Astrocyte (in vitro differentiated cells and primary cell): ENCODE results near the gene NTM. TPM values are rescaled to one million over a fixed set of nuclear protein-coding genes. Genes with fewer than 3 reads are reported as not detected.

Source experiments
- DNase-seq: peaks from one replicate; pipeline ENCODE4 v3.0.0-alpha.2; 2010; ENCODE audit warnings: low read depth
- FAIRE-seq: peaks from 2 replicates; lab custom pipeline; 2011; peaks lifted over from hg19 to GRCh38; lab: Jason Lieb, UNC
- H2AFZ ChIP-seq: 2 replicates; pipeline ENCODE4 v1.6.0; 2012; ENCODE audit warnings: low read depth, low read length, inconsistent platforms
- H3K27ac ChIP-seq: 2 replicates; pipeline ENCODE4 v1.5.1; 2011; ENCODE audit warnings: low read depth, low read length, inconsistent platforms
- H3K27me3 ChIP-seq: 2 replicates; pipeline ENCODE4 v1.6.0; 2011; ENCODE audit warnings: low read length, inconsistent platforms; ENCODE audit not compliant: insufficient read depth
- H3K36me3 ChIP-seq: 2 replicates; pipeline ENCODE4 v1.5.1; 2011; ENCODE audit warnings: low read length, inconsistent platforms; ENCODE audit not compliant: insufficient read depth
- H3K4me1 ChIP-seq: 2 replicates; pipeline ENCODE4 v1.5.1; 2011; ENCODE audit warnings: low read length, inconsistent platforms; ENCODE audit not compliant: insufficient read depth
- H3K4me2 ChIP-seq: 2 replicates; pipeline ENCODE4 v1.6.0; 2012; ENCODE audit warnings: low read length, inconsistent platforms
- H3K4me3 ChIP-seq: 2 replicates; pipeline ENCODE4 v1.5.1; 2011; ENCODE audit warnings: low read depth, mild to moderate bottlenecking, low read length, inconsistent platforms; ENCODE audit not compliant: insufficient read depth
- H3K79me2 ChIP-seq: 2 replicates; pipeline ENCODE4 v1.6.0; 2012; ENCODE audit warnings: mild to moderate bottlenecking, low read length, inconsistent platforms; ENCODE audit not compliant: insufficient read depth
- H3K9ac ChIP-seq: 2 replicates; pipeline ENCODE4 v1.6.0; 2012; ENCODE audit warnings: mild to moderate bottlenecking, low read length, inconsistent platforms
- H3K9me3 ChIP-seq: 2 replicates; pipeline ENCODE4 v1.5.1; 2012; ENCODE audit warnings: low read depth, mild to moderate bottlenecking, low read length, inconsistent platforms; ENCODE audit not compliant: insufficient read depth
- H4K20me1 ChIP-seq: 2 replicates; pipeline ENCODE4 v1.6.0; 2012; ENCODE audit warnings: low read length, inconsistent platforms; ENCODE audit not compliant: insufficient read depth
- H3K27ac Mint-ChIP-seq: one replicate; pipeline ENCODE4 v1.8.0; 2021; ENCODE audit warnings: mild to moderate bottlenecking, mixed read lengths; ENCODE audit not compliant: unreplicated experiment
- H3K27me3 Mint-ChIP-seq: one replicate; pipeline ENCODE4 v1.8.0; 2021; ENCODE audit warnings: low read depth, mixed read lengths; ENCODE audit not compliant: unreplicated experiment
- H3K36me3 Mint-ChIP-seq: one replicate; pipeline ENCODE4 v1.8.0; 2021; ENCODE audit warnings: low read depth, mixed read lengths; ENCODE audit not compliant: unreplicated experiment
- H3K4me1 Mint-ChIP-seq: one replicate; pipeline ENCODE4 v1.8.0; 2021; ENCODE audit warnings: low read depth, mixed read lengths; ENCODE audit not compliant: unreplicated experiment
- H3K4me3 Mint-ChIP-seq: one replicate; pipeline ENCODE4 v1.8.0; 2021; ENCODE audit warnings: mild to moderate bottlenecking, moderate library complexity, mixed read lengths; ENCODE audit not compliant: unreplicated experiment
- H3K9me3 Mint-ChIP-seq: one replicate; pipeline ENCODE4 v1.8.0; 2021; ENCODE audit warnings: mild to moderate bottlenecking, mixed read lengths; ENCODE audit not compliant: unreplicated experiment
- CTCF ChIP-seq: IDR thresholded peaks from 2 replicates; pipeline ENCODE4 v1.5.1; 2011; ENCODE audit warnings: low read depth, mild to moderate bottlenecking, inconsistent platforms, low read length, moderate library complexity; ENCODE audit not compliant: insufficient read depth
- EZH2 ChIP-seq: IDR thresholded peaks from 2 replicates; pipeline ENCODE4 v1.6.1; 2012; ENCODE audit warnings: mild to moderate bottlenecking, low read length, inconsistent platforms; ENCODE audit not compliant: insufficient read depth
- total RNA-seq: library from RNA; stranded (reverse); gene quantifications from 2 replicates; pipeline ENCODE4 v1.2.1, GENCODE V29; 2021

The NTM gene
- total RNA-seq, 1 donor from 2014 or later: 98.2 TPM

DNA sequence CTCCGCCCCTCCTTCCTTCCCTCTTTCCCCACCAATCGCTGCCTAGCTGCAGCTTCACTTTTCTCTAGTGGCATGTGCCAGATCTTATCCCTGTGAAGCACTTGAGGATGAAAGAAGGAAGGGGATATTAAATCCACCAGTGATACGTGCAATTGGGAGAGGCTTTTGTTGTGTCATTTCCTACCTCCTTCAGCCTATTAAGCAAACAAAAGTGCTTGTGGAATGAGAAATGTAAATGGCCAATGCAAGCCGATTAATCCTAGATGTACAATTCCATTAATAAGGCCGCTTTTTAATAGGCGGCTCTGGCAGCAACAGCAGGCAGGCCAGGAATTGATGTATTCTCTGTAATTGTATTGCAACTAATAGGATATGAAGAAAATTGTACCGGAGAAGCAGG is 23.3 kb downstream of the NTM start:
- no peaks in the 10 kb centered on the region for H3K4me1 Mint-ChIP-seq
- H3K27me3 Mint-ChIP-seq: peaks cover 58% of the 10 kb centered on the region
- H3K4me1 ChIP-seq: no peaks in the 10 kb centered on the region
- no peaks in the 10 kb centered on the region for H3K9me3 ChIP-seq
- peaks cover 4% of the 10 kb centered on the region for H3K27me3 ChIP-seq
- no peak overlapping the region for H3K4me2 ChIP-seq
- H3K4me3 ChIP-seq: no peak overlapping the region
- TF ChIP-seq CTCF (no peak), EZH2 (no peak)
- no peak for FAIRE-seq
- H3K79me2 ChIP-seq: no peaks in the 10 kb centered on the region
- no peak overlapping the region for H3K4me3 Mint-ChIP-seq
- no peak for DNase-seq
- H4K20me1 ChIP-seq: no peaks in the 10 kb centered on the region
- H3K9me3 Mint-ChIP-seq: peaks cover 5% of the 10 kb centered on the region
- no peaks in the 10 kb centered on the region for H3K36me3 Mint-ChIP-seq
- H3K27ac ChIP-seq: no peak overlapping the region
- no peak overlapping the region for H3K9ac ChIP-seq
- no peak overlapping the region for H2AFZ ChIP-seq
- no peaks in the 10 kb centered on the region for H3K36me3 ChIP-seq
- no peak overlapping the region for H3K27ac Mint-ChIP-seq

DNA sequence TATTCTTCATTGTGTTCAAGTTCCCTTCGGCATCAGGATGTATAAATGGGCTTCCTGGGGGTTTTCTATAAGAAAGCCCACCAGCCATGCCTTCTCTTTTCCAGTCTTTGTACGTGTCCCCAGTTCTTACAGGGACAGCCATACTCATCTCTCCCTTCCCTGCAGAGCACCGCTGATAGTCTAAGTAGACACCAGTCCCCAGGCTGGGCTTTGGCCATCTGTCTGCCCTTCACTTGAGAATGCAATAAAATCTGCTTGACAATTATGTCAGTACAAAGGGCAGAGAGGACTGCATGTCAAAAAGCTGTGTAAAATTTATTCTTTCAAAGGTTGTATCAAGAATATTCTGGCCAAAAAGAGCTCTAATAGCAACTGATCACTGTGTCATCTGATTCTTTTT is 27.3 kb downstream of the NTM start:
- DNase-seq (no peak), FAIRE-seq (no peak)
- Histone ChIP-seq H3K9me3 (no peaks in the 10 kb centered on the region), H3K9ac (no peak overlapping the region), H3K36me3 (no peaks in the 10 kb centered on the region), H3K4me2 (no peak overlapping the region), H3K4me3 (no peak overlapping the region), H3K4me1 (no peaks in the 10 kb centered on the region), H3K27ac (no peak overlapping the region), H3K27me3 (peaks cover 17% of the 10 kb centered on the region), H2AFZ (no peak overlapping the region), H4K20me1 (no peaks in the 10 kb centered on the region), H3K79me2 (no peaks in the 10 kb centered on the region)
- no peaks in the 10 kb centered on the region for H3K36me3 Mint-ChIP-seq
- H3K4me1 Mint-ChIP-seq: no peaks in the 10 kb centered on the region
- H3K4me3 Mint-ChIP-seq: no peak overlapping the region
- no peak for TF ChIP-seq CTCF
- no peak for TF ChIP-seq EZH2
- peaks cover 5% of the 10 kb centered on the region for H3K9me3 Mint-ChIP-seq
- H3K27me3 Mint-ChIP-seq: peaks cover 62% of the 10 kb centered on the region
- no peak overlapping the region for H3K27ac Mint-ChIP-seq

GRCh38 chr11:131402040-131402439 is 31.6 kb downstream of the NTM start:
- H3K4me3 Mint-ChIP-seq: no peak overlapping the region
- H3K9ac ChIP-seq: no peak overlapping the region
- no peaks in the 10 kb centered on the region for H3K9me3 Mint-ChIP-seq
- peaks cover 23% of the 10 kb centered on the region for H3K27me3 ChIP-seq
- H3K4me1 ChIP-seq: no peaks in the 10 kb centered on the region
- H3K27me3 Mint-ChIP-seq: peaks cover 25% of the 10 kb centered on the region
- no peaks in the 10 kb centered on the region for H3K36me3 Mint-ChIP-seq
- no peaks in the 10 kb centered on the region for H3K4me1 Mint-ChIP-seq
- H2AFZ ChIP-seq: no peak overlapping the region
- no peaks in the 10 kb centered on the region for H3K79me2 ChIP-seq
- no peak overlapping the region for H3K27ac Mint-ChIP-seq
- no peaks in the 10 kb centered on the region for H3K9me3 ChIP-seq
- no peak for FAIRE-seq
- H3K4me3 ChIP-seq: no peak overlapping the region
- H4K20me1 ChIP-seq: no peaks in the 10 kb centered on the region
- TF ChIP-seq EZH2: no peak
- no peak for TF ChIP-seq CTCF
- no peak for DNase-seq
- no peak overlapping the region for H3K4me2 ChIP-seq
- H3K36me3 ChIP-seq: no peaks in the 10 kb centered on the region
- no peak overlapping the region for H3K27ac ChIP-seq
